HG02870 (cell line): ENCODE results near the gene NELFCD.
"Not testable (repeated sequence)": the region's sequence is repeated elsewhere in the genome, so short reads cannot be mapped to it uniquely, and the experiment has no call there.

ENCODE experiments used
- ATAC-seq: cut with Tn5 transposase; IDR thresholded peaks from one replicate; pipeline ENCODE4 v1.9.1; 2021; ENCODE audit warnings: mild to moderate bottlenecking, moderate library complexity; ENCODE audit not compliant: unreplicated experiment

Gene NELFCD

GRCh38 chr20:59007665-59008511, 26.8 kb downstream of the NELFCD start:
- ATAC-seq, result peak; percentile 40

- ATAC-seq, result no peak
These were observed 27.8 kb downstream of the NELFCD start for GRCh38 chr20:59008715-59009336.

- no peak for ATAC-seq
These were observed 29.4 kb downstream of the NELFCD start for GRCh38 chr20:59010321-59010994.

- ATAC-seq, result no peak
These were observed 30.2 kb downstream of the NELFCD start for GRCh38 chr20:59010995-59011873.

- not testable (repeated sequence) for ATAC-seq
These were observed 30.8 kb downstream of the NELFCD start for GRCh38 chr20:59011874-59012157.

GRCh38 chr20:59013031-59013951, 32.2 kb downstream of the NELFCD start:
- ATAC-seq, result no peak

- ATAC-seq, result no peak
These were observed 33.0 kb downstream of the NELFCD start for GRCh38 chr20:59013959-59014608.

- no peak for ATAC-seq
These were observed 33.8 kb downstream of the NELFCD start for GRCh38 chr20:59014680-59015389.

GRCh38 chr20:59015411-59015810, 34.4 kb downstream of the NELFCD start:
- no peak for ATAC-seq

- no peak for ATAC-seq
These were observed 35.0 kb downstream of the NELFCD start for GRCh38 chr20:59015812-59016711.

- ATAC-seq, result no peak
These were observed 35.9 kb downstream of the NELFCD start for GRCh38 chr20:59016795-59017492.

- ATAC-seq, result no peak
These were observed 36.6 kb downstream of the NELFCD start for GRCh38 chr20:59017493-59018231.

GRCh38 chr20:59018817-59019216, 37.8 kb downstream of the NELFCD start:
- ATAC-seq, result no peak

- no peak for ATAC-seq
These were observed 38.2 kb downstream of the NELFCD start, which contains the start of gene TUBB1 for GRCh38 chr20:59019217-59019616. Gene TUBB1 (plus strand): TSS chr20:59019429. CDS start chr20:59019523, 94 bp downstream.

GRCh38 chr20:59020938-59021551, 40.0 kb downstream of the NELFCD start:
- ATAC-seq, result no peak

- no peak for ATAC-seq
These were observed 41.7 kb downstream of the NELFCD start for GRCh38 chr20:59022754-59023153.
